Left hindlimb (tissue), 1 donor: ENCODE data around the gene PTPRQ.
"Not testable (repeated sequence)": the region's sequence is repeated elsewhere in the genome, so short reads cannot be mapped to it uniquely, and the experiment has no call there.

Source experiments
- DNase-seq: peaks from one replicate; pipeline ENCODE4 v3.0.0-alpha.2; 2018

PTPRQ gene

DNA sequence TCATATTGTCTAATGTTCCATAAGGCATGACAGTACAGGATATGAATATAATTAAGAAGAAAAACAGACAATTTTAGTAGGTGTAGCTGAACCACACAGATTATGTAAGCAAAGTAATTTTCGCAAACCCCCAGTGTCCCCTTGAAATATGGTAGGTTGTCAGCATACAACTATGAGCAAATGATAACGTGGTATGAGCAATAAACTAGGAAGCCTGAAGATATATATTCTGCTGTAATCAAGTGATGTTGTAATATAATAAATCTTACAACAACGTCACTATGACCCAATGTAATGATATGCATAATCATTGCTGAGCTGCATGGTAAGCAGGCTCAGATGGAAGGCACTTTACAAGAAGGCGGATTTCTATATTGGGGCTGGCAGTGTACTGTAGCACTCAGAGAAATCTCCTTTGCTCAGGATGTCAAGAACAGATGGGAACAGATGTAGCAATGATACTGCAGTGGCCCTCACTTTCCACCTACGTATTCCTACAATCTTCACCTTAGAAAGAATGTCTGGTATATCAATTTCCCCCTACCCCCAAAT is 215.6 kb downstream of the PTPRQ start:
- no peak for DNase-seq

DNA sequence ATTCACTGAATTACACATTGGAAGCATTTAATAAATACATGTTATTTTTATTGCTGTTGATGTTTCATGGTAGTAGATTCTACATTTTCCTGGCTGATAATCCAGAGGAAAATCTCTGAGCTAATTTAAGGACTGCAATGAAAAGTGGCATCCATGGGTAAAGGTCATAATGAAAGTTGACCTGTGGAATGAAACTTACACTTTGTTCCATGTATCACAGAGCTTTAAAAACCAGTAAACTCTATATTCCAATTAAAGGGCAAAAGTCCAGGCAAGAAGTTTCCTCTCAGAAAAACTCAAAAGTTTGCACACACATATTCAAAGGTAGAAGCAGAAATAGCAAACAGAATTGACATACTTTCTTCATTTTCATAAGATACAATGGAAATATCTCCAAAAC is 218.6 kb downstream of the PTPRQ start:
- DNase-seq: no peak

DNA sequence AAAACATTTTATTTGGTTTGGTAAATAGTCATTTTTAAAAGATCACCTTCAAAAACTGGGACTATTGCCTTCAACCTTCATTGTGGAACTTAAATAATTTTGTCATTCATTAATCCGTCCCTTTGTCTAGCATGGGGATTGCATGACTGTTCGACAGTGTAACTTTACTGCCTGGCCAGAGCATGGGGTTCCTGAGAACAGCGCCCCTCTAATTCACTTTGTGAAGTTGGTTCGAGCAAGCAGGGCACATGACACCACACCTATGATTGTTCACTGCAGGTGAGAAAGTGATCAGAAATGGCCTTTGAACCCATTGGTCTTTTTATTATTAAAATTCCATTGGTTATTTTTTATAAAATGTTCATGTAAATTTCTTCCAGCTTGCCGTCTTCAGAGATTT is 226.2 kb downstream of the PTPRQ start:
- DNase-seq: no peak

- DNase-seq: not testable (repeated sequence)
These were observed 232.1 kb downstream of the PTPRQ start for GRCh38 chr12:80676042-80676636.

DNA sequence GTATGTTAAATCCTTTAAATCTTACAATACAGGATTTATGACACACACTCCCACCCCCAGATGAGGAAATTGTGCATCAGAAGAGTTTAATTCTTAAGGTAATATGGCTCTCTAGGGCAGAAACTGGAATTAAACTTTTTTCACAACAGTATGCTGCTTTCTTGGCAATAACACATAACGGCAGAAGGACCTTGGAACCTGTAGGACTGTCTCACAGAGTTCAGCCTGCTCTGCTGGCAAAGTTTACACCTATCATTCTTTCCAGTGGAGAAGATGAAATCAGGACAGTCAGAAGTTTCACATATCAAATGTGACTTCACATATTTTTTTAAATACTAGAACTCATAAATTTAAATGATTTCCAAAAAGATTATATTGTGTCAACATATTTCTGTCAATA is 232.8 kb downstream of the PTPRQ start:
- DNase-seq: no peak

DNA sequence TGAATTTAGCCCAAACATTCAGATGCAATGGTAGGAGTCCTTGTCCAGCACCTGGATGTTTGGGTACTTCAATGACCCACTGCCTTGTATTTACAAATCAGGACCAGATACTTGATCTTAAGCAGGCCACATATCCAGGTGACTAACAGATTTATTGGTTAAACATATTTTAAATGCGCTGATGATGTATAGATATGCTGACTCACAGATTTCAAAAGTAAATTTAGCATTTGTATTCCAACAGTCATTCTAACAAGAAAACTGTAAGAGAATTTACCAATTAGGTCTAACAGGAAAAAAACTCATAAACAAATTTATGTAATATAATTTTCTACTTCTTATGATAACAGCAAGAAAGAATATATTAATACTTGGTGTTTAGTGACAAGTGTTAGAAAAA is 234.0 kb downstream of the PTPRQ start:
- no peak for DNase-seq

DNA sequence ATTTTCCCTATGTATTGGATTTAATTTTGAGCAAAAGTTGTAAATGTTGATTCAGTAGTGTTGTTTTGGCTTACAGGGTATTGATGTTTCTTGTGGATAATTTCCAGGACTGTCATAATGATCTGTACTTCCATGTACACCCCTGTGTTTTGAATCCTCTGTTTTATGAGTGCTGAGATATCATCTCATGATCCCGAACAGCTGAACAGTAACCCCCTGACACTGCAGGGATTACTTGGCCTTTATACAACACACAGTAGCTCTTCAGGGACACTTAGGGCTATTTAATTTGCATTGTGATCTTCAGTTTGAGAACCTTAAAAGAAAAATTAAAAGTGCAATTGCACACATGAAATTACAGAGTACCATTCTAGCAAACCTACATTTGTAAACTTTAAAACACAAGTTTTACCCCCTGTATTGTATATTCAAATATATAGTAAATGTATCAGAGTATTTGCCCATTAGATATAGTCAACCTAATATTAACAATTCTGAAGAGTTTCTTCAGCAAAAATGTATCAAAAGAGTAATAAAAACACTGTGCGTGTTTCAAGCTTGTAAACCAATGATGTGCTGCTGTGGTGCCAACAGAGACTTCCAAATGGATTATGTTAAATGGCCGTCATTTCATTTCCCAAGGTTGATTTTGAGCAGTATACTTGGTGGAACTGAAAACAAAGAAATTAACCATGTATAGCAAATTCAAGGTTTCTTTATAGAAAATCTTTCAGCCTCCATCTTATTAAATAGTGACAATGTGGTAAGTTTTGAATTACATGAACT is 235.5 kb downstream of the PTPRQ start:
- DNase-seq: no peak

DNA sequence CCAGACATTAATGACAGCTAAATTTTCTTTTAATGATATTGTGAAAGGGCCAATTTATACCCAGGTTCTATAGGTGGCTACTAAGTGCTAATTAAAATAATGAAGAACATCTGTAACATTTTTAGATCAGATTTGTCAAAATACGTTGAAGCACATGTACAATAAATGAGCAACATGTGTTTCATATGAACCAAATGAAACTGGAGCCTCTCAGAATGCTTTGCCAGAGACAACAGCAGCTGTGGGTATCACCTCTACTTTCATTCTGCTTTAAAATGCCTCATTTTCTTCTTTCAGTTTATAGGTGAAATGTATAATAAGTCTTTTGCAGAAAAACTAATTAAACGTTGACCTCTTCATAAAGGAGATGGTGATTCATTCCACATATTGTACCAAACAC is 237.3 kb downstream of the PTPRQ start:
- DNase-seq: no peak

DNA sequence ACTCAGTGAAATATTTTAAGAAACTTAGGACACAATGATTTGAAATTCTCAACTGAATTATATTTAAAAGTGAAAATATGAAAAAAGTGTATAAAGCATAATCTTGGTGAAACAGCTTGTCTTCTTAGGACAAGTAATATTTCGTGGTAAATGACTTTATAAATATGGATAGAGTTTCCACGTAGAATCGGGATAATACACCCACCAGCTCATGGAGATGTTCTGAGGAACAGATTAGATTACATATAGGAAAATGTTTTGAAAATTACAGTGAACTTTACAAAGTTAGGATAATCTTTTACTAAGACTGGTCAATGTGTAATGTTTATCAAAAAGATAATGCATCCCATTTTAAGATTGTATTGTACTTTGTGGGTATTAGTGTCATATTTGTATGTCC is 237.8 kb downstream of the PTPRQ start:
- DNase-seq: no peak

GRCh38 chr12:80684077-80684495 is 240.1 kb downstream of the PTPRQ start:
- no peak for DNase-seq

GRCh38 chr12:80690090-80690489 is 246.1 kb downstream of the PTPRQ start:
- no peak for DNase-seq

GRCh38 chr12:80690513-80690912 is 246.5 kb downstream of the PTPRQ start:
- no peak for DNase-seq

- no peak for DNase-seq
These were observed 248.1 kb downstream of the PTPRQ start for GRCh38 chr12:80692114-80692513.

GRCh38 chr12:80697270-80697887 is 253.3 kb downstream of the PTPRQ start:
- DNase-seq: no peak

DNA sequence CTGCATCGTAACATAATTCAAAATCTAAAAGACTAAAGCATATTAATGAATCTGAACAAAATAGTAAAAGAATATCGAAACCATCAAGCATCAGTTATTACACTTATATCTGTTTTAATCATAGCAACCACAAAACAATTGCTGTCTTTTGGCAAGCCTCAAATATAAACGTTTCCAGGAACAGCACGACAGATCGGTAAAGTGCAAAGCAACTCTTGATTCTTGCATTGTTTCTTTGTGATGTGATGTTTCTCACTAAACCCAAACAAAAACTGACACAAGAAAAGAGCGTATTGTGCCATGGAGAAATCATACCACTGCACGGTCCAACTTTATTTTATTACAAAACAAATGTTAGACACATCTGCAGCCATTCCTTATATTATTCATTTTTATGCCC is 254.2 kb downstream of the PTPRQ start:
- DNase-seq: no peak

GRCh38 chr12:80698847-80699542 is 255.0 kb downstream of the PTPRQ start:
- no peak for DNase-seq

DNA sequence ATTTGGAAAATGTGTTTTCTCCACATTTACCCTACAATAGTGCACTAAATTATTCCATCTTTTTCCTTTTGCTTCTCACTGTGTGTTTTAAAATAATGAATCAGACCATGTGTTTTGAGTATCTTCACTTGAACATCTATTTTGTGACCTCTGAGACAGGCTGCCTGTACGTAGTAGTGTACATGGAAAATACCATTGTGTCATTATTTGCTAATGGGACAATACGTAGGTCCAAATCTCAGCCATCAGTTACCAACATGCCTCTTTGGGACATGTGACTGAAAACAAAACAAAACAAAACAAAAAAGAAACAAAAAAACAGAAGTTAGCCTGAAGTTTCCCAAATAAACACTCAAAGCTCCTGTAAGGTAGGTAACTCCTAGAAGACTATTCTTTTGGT is 256.3 kb downstream of the PTPRQ start:
- no peak for DNase-seq

- DNase-seq: no peak
These were observed 257.4 kb downstream of the PTPRQ start for GRCh38 chr12:80701388-80701787.

- no peak for DNase-seq
These were observed 259.1 kb downstream of the PTPRQ start for GRCh38 chr12:80702889-80703805.

DNA sequence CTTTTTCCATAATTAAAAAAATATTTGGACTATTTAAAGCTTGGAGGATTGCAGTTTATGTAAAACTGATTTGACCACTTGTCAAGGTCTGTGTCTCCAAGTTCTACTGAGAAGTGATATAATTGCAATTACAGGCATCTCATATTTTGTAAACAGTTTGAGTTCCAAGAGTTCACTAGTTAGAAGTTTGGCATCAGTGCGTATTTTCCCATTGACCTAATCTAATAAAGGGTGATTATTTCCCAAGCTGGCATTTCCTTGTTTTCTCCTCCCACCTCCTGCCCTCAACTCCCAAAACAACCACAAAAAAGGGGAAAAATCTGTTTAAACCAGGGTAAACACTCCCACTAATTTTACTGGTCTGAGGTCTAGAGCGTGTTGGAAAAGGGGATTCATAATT is 260.4 kb downstream of the PTPRQ start:
- no peak for DNase-seq

GRCh38 chr12:80707126-80707829 is 263.2 kb downstream of the PTPRQ start, which contains the start of gene MYF6:
Gene MYF6, plus strand, starts transcription at chr12:80707634. Its CDS starts 86 bp downstream, at chr12:80707720.
- DNase-seq: no peak
